Lower leg skin (tissue), 3 donors: ENCODE data around the gene WDR33.

Experiments used
- CTCF ChIP-seq, 3 donors: fragments of 450-650 bp; IDR thresholded peaks; one replicate each; pipeline ENCODE4 v1.5.1; 2016; ENCODE audit warnings: antibody characterized with exemption in 3 of 3, mild to moderate bottlenecking in 3 of 3, moderate library complexity in 2 of 3
- POLR2A ChIP-seq, 2 donors: fragments of 450-650 bp; IDR thresholded peaks; one replicate each; pipeline ENCODE4 v1.6.1; 2016 to 2017; ENCODE audit warnings: antibody characterized with exemption in 2 of 2, mild to moderate bottlenecking in 1 of 2, moderate library complexity in 1 of 2

- no peak for TF ChIP-seq CTCF (IDR thresholded peaks at IDR 0.05)
- TF ChIP-seq POLR2A (IDR thresholded peaks at IDR 0.05), result no peak
These were observed 49.2 kb upstream of the WDR33 start for GRCh38 chr2:127860130-127860529.
